Measurements from ENCODE around the gene BCAT1.

BCAT1 gene

DNA sequence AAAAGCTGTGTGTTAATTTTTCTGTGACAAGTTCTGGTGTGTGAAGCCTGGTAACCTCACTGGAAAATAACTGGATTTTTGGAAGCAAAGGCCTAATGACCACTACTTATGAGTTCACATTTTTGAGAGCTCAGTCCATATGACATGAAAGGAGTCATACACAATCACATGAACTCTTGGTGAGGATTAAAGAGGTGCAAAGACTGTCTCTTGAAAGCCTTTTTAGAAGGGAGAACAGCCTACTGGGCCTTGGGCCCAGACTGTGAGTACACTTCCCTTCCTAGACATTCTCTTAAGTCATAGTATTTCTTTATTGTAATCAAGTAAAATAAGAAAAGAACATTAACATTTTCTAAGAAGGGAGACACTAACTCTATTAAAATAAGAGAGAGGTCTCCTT lies 176.1 kb downstream of the BCAT1 start:
- no peak overlapping the region for H3K4me3 ChIP-seq (ENCODE audit: low read depth, low read length)

DNA sequence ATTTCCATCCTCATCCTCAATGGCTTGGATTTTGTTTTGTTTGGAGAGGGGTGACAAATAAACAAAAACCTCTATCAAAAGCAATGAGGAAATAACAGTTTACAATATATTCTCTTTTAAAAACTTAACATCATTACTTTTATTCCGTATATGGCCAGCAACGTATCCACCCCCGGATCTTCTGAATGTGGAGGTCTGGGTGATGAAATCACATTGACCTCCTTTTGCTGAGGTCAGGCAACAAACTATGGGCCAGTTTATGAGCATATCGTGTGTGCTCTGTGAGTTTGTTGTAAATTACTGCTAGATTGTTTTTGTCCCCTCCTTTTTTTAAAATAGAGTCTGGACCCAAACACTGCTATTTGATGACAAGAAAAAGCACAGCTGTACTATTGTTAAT lies 178.1 kb downstream of the BCAT1 start:
- no peak overlapping the region for H3K4me3 ChIP-seq (ENCODE audit: low read depth, low read length)

DNA sequence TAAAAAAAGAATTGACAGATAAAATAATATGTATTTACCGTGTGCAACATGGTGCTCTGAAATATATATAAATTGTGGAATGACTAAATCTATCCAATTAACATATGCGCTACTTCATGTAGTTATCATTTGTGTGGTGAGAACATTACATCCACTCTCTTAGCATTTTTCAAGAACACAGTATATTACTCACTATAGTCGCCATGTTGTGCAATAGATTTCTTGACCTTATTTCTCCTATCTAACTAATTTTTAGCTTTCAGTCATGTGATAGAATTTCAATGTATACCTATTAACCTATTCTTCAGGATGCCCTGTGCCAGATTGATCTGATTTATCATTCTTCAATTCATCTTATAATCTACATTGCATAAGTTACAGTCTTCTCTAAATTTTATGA lies 178.6 kb downstream of the BCAT1 start:
- no peak overlapping the region for H3K4me3 ChIP-seq (ENCODE audit: low read depth, low read length)

DNA sequence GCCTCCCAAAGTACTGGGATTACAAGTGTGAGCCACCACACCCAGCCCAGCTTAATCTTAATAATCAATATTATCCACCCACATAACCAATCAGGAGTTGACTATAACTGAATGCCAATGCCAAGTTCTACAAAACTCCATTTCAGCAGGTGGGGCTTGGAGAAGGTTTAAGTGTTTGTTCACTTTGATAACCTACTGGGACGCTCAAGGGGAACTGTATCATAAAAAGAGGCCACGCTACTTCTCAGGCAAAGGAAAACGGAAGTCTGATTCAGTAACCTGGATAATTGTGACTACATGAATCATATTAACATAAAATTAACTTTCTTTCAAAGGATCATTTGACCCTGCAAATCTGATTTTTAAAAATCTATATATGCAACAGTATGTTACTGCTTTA lies 179.2 kb downstream of the BCAT1 start:
- no peak overlapping the region for H3K4me3 ChIP-seq (ENCODE audit: low read depth, low read length)

DNA sequence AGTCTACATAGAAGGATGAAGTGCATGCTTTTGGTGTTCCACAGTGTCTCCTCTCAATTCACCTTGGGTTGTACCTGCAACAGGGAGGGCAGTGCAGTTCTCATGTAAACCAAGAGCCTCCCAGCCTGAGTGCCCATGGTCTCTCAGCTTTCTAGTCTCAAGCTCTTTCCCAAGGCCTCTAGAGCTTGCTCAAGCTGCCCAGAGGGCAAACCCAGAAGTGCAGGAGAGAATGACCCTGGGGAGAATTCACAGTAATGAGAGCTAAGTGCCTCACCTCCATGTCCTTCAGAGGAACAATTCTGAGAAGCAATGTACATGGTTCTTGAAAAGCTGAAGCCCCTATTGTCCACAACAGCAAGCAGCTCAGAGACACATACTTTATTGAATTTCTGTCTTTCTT lies 180.5 kb downstream of the BCAT1 start:
- no peak overlapping the region for H3K4me3 ChIP-seq (ENCODE audit: low read depth, low read length)

DNA sequence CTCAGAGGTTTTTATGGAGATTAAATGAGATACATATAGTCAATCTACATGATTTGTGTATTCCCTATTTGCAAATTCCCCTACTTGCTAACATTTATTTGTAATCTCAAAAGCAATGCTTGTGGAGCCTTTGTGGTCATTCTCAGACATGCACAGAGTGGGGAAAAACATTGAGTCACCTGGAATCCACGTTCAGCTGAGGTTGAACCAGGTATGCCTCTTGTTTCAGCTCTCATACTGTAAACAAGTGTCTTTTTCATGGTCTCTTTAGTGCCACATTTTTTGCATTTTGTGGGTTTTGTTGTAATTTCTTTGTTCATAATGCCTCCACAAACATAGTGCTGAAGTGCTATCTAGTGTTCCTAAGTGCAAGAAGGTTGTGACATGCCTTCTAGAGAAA lies 181.9 kb downstream of the BCAT1 start:
- no peak overlapping the region for H3K4me3 ChIP-seq (ENCODE audit: low read depth, low read length)

DNA sequence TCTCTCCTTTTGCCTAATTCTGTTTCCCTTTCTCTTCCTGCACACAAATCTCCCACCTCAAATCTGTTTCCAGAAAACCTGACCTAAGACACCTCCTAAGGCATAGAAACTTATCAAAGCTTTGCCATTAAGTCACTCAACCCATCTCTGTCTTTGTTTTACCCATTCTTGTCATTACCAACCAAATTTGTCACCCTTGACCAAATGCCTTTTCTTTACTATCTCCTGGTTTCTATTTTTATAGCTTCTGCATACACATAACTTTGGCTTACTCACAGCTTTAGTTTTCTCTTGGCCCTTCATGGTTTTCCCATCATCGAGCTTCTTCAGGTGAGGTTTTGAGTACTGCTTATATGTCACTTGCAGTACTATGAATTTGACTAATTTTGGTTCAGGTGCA lies 184.2 kb downstream of the BCAT1 start:
- no peak overlapping the region for H3K4me3 ChIP-seq (ENCODE audit: low read depth, low read length)

DNA sequence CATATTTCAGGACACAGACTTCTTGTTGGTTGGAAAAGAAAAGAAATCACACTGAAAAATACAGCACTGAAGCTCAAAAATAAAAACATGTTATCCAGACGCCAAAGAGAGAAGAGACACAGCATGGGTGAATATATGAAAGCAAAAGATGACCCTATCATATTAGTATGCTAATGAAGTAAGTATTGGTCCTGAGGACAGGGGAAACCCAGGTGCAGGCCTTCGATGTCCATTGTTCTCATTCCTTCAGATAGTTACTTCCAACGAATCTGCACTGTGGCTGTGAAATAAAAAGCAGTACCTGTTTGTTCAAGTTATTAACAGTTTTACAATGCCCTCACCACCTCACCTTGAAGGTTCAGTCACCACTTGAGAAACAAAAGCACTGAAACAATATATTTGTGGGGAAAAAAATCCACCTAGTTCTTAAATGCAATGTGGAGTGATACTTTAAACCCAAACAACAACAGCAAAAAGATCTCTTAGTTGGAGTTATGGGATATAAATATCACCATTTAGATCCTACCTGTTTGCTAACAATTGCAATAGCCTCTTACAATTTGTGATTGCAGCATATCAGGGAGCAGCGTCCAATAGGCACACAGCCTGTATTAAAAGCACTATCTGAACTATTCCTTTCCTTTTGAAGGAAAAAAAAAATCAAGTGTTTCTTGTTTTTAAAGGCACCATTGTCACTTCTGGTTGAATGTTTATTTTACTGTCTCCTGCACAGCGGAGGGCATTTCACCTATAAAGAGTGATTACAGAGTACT lies 188.1 kb downstream of the BCAT1 start:
- no peak overlapping the region for H3K4me3 ChIP-seq (ENCODE audit: low read depth, low read length)

DNA sequence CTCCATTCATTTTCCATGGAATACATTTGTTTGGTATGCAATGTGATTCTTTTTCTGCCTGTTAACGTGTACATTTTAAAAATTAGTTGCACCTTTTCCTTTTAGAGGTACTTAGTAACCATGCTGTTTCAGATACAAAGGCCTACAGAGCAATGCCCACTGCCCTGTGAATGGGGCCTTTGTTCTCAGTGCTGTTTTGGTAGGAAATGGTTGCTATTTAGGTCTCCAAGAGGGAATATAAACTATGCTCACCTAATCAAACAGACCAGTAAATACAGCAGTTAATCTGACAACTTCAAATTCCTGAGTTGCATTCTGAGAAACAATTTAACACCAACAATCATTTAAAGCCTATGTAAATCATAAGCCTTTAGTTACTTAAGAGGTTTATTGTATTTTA lies 188.7 kb downstream of the BCAT1 start:
- no peak overlapping the region for H3K4me3 ChIP-seq (ENCODE audit: low read depth, low read length)
